Heart right ventricle (tissue), 16 donors: ENCODE results near the gene ZBTB22. TPM values are rescaled to one million over a fixed set of nuclear protein-coding genes. Genes with fewer than 3 reads are reported as not detected.
"Not testable (repeated sequence)": the region's sequence is repeated elsewhere in the genome, so short reads cannot be mapped to it uniquely, and the experiment has no call there.

Source experiments
- ATAC-seq, 8 donors: fragments of 200-7000 bp; cut with Tn5 transposase; one replicate each; pipeline ENCODE4 v1.9.1; 2020; ENCODE audit warnings: mild to moderate bottlenecking in 8 of 8, moderate library complexity in 8 of 8, moderate number of reproducible peaks in 1 of 8
- DNase-seq, 2 donors: peaks; one replicate each; pipeline ENCODE4 v3.0.0-alpha.2; 2020
- H3K27ac ChIP-seq, 10 donors: fragments of 200-600 bp; sonication (generic) in 2 of 10; one replicate each; pipeline versions ENCODE4 v1.5.0 to v1.8.0; 2020 to 2022; ENCODE audit warnings: mild to moderate bottlenecking in 3 of 10
- H3K27me3 ChIP-seq, 7 donors: fragments of 200-600 bp; one replicate each; pipeline ENCODE4 v1.8.0; 2021 to 2022; ENCODE audit warnings: mild to moderate bottlenecking in 2 of 7
- H3K36me3 ChIP-seq, 9 donors: fragments of 200-600 bp; sonication (generic) in 1 of 9; one replicate each; pipeline versions ENCODE4 v1.5.0 to v1.8.0; 2020 to 2022; ENCODE audit warnings: mild to moderate bottlenecking in 2 of 9
- H3K4me1 ChIP-seq, 9 donors: fragments of 200-600 bp; sonication (generic) in 1 of 9; one replicate each; pipeline versions ENCODE4 v1.5.0 to v1.8.0; 2020 to 2022; ENCODE audit warnings: mild to moderate bottlenecking in 4 of 9
- H3K4me3 ChIP-seq, 10 donors: fragments of 200-600 bp; sonication (generic) in 2 of 10; one replicate each; pipeline versions ENCODE4 v1.5.0 to v1.8.0; 2020 to 2022; ENCODE audit warnings: mild to moderate bottlenecking in 7 of 10, moderate library complexity in 2 of 10
- H3K9me3 ChIP-seq, 11 donors: fragments of 200-600 bp in 10 of 11; sonication (generic) in 2 of 11; one replicate each; pipeline versions ENCODE4 v1.5.0 to v1.8.0; 2013 to 2022; ENCODE audit warnings: mild to moderate bottlenecking in 2 of 11, control low read depth in 1 of 11, moderate library complexity in 1 of 11
- WGBS, 2 donors: extraction: QIAGEN DNeasy Blood & Tissue Kit; methylation state at CpG; one replicate each; pipeline ENCODE4 v1.1.7; 2013; ENCODE audit warnings: inconsistent platforms in 1 of 2; 5-methylcytosine and 5-hydroxymethylcytosine counted together
- intact Hi-C, 10 donors: fragments of 100-400 bp; cut with DNase I; formaldehyde crosslinking; loops; one replicate each; pipeline versions ENCODE4 v1.11.1 to v1.14.2; 2022
- polyA plus RNA-seq, 2 donors: library from polyadenylated mRNA; stranded (reverse); fragments of 200-250 nt; gene quantifications; one replicate each; pipeline ENCODE4 v1.2.3, GENCODE V29; 2013
- total RNA-seq, 10 donors: library from RNA; stranded (reverse); fragmentation: NEBNext Ultra II Directional in 3 of 10; extraction: Animal tissue kit (Norgen Biotek cat#: 25700) in 3 of 10; gene quantifications; one replicate each; pipeline versions ENCODE4 v1.2.1 to v1.2.4, GENCODE V29; 2021 to 2023
- TF ChIP-seq, protein P1 (sequence below), 9 donors: fragments of 200-600 bp; sonication (generic) in 2 of 9; IDR thresholded peaks; one replicate each; pipeline versions ENCODE4 v1.5.0 to v1.8.0; 2021 to 2022; ENCODE audit warnings: antibody characterized with exemption in 9 of 9, mild to moderate bottlenecking in 5 of 9, moderate library complexity in 1 of 9
- donor health status: Arrhythmogenic right ventricular cardiomyopathy.
- donor health status: ischemic (EF 13 %, LVEDD 7.1; RV severe dilation, severe dysfunction).
- donor health status: healthy with polysubstance abuse.
- donor health status: DM: no; HTN: yes; CAD: no.
- donor health status: DM: no; HTN: no; CAD: no.
- donor health status: ischemic (EF 25% LVEDD 6.9; RV normal size, moderate dysfunction).
- donor health status: ischemic (EF 25% LVEDD 5.7; RV mildly dilated, moderate dysfunction).
- donor health status: healthy.
- donor health status: DM: yes; HTN: yes; CAD: no.
- donor health status: Ischemic cardiomyopathy.
- donor health status: ischemic (EF 35%, LVEDD 5.7; RV mildly dilated, moderate dysfunction).
- donor health status: nonischemic (EF 11% LVEDD 7.7; RV severe dilation, severe dysfunction).
- donor health status: DM: yes; HTN: yes; CAD: no.
- donor health status: PGD.
- donor health status: ischemic (EF 29% LVEDD 5.4; RV normal size, mild dysfunction).
- donor health status: nonischemic (EF 23%, LVEDD 6.1; RV moderate dilation, normal function).

ZBTB22 gene
- total and polyA plus RNA-seq, 12 donors: 4.7 to 19.8 (median 13.9) TPM

DNA sequence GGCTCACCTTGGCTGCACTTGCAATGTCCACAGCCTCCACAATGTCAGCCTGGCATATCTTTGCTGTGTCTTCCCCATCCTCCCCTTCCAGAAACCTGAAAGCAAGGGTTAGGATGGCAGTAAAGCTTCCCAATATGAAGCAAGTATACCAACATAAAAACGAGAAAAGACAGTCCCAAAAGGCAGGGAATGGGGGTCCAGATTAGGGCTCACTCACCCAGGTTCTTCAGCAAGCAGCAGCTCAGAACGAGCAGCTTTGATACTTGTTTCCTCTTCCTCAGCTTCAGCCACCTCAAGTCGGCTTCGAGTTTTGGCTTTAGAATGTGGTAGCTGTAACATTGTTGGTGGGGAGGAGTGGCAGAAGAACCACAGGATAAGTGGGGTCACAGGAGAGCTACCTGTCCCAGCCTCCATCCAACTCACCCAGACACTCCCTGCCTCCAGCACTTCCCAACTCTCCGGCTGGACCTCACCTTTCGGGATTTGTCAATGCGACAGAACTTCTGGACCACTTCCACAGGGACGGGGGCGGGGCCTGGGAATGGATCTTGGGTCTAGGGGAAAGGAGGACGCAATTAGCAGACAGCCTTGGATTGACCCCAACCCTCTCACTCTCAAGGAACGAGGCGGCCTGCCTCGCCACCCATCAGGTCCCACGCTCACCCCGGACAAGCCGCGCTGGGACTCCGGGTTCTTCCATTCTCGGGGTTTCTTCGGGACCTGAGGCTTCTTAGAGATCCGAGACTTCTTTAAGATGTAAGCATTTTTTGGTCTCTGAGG, 29.2 kb downstream of the ZBTB22 start:
- TF ChIP-seq, protein P1, sequence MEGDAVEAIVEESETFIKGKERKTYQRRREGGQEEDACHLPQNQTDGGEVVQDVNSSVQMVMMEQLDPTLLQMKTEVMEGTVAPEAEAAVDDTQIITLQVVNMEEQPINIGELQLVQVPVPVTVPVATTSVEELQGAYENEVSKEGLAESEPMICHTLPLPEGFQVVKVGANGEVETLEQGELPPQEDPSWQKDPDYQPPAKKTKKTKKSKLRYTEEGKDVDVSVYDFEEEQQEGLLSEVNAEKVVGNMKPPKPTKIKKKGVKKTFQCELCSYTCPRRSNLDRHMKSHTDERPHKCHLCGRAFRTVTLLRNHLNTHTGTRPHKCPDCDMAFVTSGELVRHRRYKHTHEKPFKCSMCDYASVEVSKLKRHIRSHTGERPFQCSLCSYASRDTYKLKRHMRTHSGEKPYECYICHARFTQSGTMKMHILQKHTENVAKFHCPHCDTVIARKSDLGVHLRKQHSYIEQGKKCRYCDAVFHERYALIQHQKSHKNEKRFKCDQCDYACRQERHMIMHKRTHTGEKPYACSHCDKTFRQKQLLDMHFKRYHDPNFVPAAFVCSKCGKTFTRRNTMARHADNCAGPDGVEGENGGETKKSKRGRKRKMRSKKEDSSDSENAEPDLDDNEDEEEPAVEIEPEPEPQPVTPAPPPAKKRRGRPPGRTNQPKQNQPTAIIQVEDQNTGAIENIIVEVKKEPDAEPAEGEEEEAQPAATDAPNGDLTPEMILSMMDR (IDR thresholded peaks at IDR 0.05): no peak
- intact Hi-C loops: no loop called here
- peak in 1 of 8 donors; percentile 0 for ATAC-seq
- Histone ChIP-seq H3K27me3 (no peaks in the 10 kb centered on the region), H3K4me3 (peak overlapping the region; percentile 51 to 92 (median 77)), H3K9me3 (no peaks in the 10 kb centered on the region), H3K4me1 (peaks cover 7 to 27% (median 21%) of the 10 kb centered on the region in 9 donors), H3K27ac (peak overlapping the region in 9 of 10 donors; percentile 57 to 89 (median 81)), H3K36me3 (peaks cover 0 to 76% (median 27%) of the 10 kb centered on the region in 9 donors)
- DNase-seq: no peak
- WGBS, 2 donors: 12 to 17% methylated on average over 21 of the region's 21 CpGs

DNA sequence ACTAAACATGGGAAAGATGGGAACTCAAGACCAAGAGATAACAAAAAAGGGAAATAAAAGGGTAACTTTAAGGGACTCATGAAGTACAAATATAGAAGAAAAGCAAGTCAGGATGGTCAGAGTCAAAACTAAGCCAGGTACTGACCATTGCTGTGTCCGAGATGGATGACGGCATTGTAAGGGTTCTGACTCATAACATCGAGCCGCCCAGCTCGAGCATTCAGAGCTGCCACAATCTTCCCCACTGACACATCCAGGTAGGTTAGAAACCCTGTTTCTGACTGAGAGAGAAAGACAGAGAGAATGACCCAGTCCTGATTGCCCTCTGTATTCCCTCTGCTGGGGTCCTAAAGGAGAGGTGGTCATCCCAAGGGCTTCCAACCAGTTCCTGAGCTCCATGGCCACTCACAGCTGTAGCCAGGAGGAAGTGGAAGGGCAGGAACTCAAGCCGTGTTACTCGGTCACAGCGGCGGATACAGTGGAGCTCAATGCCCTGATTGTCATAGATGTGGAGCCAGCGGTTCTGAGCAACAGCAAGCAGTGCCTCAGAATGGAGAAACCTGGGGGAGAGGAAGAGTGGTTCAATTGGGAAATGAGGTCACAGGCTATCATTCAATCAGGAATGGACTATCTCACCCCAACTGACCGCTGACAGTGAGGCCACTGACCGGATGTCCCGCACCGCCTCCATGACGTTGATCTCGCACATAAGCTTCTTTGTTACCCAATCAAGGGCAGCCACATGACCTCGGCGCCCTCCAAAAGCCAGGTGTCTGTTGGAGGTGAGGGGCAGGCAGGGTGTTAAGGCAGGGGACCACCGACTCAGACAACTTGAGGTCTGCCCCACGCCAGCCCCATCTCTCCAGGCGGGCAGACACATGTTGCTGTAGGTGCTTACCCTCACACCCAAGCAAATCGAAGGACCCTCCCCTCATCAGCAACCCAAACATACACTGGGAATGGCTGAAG, 30.3 kb downstream of the ZBTB22 start:
- H3K27me3 ChIP-seq: no peaks in the 10 kb centered on the region
- H3K4me3 ChIP-seq: peak overlapping the region in 2 of 10 donors; percentile 90 to 92
- no peak for DNase-seq
- no peaks in the 10 kb centered on the region for H3K9me3 ChIP-seq
- WGBS, 2 donors: 92 to 94% methylated on average over 22 of the region's 22 CpGs
- intact Hi-C loops: no loop called here
- peaks cover 0 to 76% (median 22%) of the 10 kb centered on the region in 9 donors for H3K36me3 ChIP-seq
- ATAC-seq: no peak
- peaks cover 7 to 27% (median 21%) of the 10 kb centered on the region in 9 donors for H3K4me1 ChIP-seq
- TF ChIP-seq, protein P1 (IDR thresholded peaks at IDR 0.05): no peak
- H3K27ac ChIP-seq: no peak overlapping the region

DNA sequence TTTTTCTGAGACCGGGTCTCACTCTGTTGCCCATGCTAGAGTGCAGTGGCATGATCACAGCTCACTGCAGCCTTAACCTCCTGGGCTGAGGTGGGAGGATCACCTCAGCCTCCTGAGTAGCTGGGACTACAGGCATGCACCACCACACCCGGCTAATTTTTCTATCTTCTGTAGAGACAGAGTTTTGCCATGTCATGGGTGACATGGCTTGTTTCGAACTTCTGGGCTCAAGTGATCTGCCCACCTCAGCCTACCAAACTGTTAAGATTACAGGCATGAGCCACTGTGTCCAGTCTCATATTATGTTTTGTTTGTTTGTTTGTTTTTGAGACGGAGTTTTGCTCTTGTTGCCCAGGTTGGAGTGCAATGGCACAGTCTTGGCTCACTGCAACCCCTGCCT, 32.3 kb downstream of the ZBTB22 start:
- H3K27ac ChIP-seq, DNase-seq, H3K27me3 ChIP-seq, intact Hi-C loops, H3K4me3 ChIP-seq, H3K9me3 ChIP-seq, ATAC-seq: not testable (repeated sequence)
- peaks cover 3 to 20% (median 17%) of the 10 kb centered on the region in 9 donors for H3K4me1 ChIP-seq
- peaks cover 0 to 77% (median 7%) of the 10 kb centered on the region in 9 donors for H3K36me3 ChIP-seq
- 94 to 95% methylated on average over 4 of the region's 4 CpGs for WGBS, 2 donors

DNA sequence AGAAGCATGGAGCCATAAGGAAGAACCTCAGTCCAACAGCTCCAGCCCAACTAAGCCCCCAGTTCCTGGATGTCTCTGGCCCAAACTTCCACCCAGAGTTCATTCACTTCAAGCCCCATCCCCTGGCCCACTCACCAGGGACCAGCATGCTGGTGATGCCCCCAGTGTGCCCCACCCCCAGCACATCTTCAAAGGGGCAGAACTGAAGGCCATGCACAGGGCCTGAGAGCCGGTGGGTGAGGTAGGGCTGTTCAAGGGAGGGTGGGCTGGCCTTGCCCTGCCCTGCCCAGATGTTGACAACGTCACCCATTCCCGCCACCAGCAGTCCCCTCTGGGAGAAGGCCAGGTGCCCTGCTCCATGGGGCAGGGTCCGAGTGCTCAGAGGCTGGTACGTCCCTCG, 37.0 kb downstream of the ZBTB22 start:
- Histone ChIP-seq H3K4me1 (peaks cover 3 to 36% (median 22%) of the 10 kb centered on the region in 9 donors), H3K9me3 (no peaks in the 10 kb centered on the region), H3K27me3 (no peaks in the 10 kb centered on the region), H3K36me3 (peaks cover 0 to 89% (median 10%) of the 10 kb centered on the region in 9 donors), H3K27ac (no peak overlapping the region), H3K4me3 (no peak overlapping the region)
- DNase-seq (no peak), ATAC-seq (no peak)
- TF ChIP-seq, protein P1 (IDR thresholded peaks at IDR 0.05): no peak
- WGBS, 2 donors: 85 to 93% methylated on average over 6 of the region's 6 CpGs
- intact Hi-C loops: no loop called here
